Stimulated activated CD4-positive, alpha-beta T cell treated with anti-CD3 and anti-CD28 coated beads, Interleukin-2, amount 100 ng/mL, for 4 hours (primary cell): ENCODE results near the gene HCFC1R1.

ENCODE experiments used
- DNase-seq: peaks from one replicate; pipeline ENCODE4 v3.0.0-alpha.2; 2020; ENCODE audit warnings: low read depth

Gene HCFC1R1

GRCh38 chr16:2975161-2975795 is 48.5 kb downstream of the HCFC1R1 start:
- no peak for DNase-seq

- DNase-seq: no peak
Observed at GRCh38 chr16:2974319-2975056, 49.3 kb downstream of the HCFC1R1 start.

- DNase-seq: no peak
Observed at GRCh38 chr16:2973605-2974318, 50.0 kb downstream of the HCFC1R1 start.

GRCh38 chr16:2973093-2973492 is 50.6 kb downstream of the HCFC1R1 start:
- no peak for DNase-seq
